Liver (tissue), 9 donors: ENCODE measurements around the gene PRSS56. TPM values are rescaled to one million over a fixed set of nuclear protein-coding genes. Genes with fewer than 3 reads are reported as not detected.

Source experiments
- DNase-seq: peaks from one replicate; pipeline ENCODE4 v3.0.0-alpha.2; 2017; ENCODE audit warnings: low spot score
- H3K27ac ChIP-seq, 2 donors: one replicate each; pipeline ENCODE4 v1.7.0; 2013; ENCODE audit warnings: inconsistent platforms in 2 of 2, low read length in 2 of 2, control low read depth in 1 of 2, low read depth in 1 of 2, mild to moderate bottlenecking in 1 of 2
- H3K27me3 ChIP-seq, 4 donors: one replicate each; pipeline versions ENCODE4 v1.6.1 to v1.7.0; 2013; ENCODE audit warnings: low read length in 3 of 4, inconsistent platforms in 1 of 4, mild to moderate bottlenecking in 1 of 4, moderate library complexity in 1 of 4; ENCODE audit not compliant: control insufficient read depth in 4 of 4, insufficient read depth in 4 of 4
- H3K36me3 ChIP-seq, 4 donors: one replicate each; pipeline versions ENCODE4 v1.6.1 to v1.7.0; 2013; ENCODE audit warnings: low read length in 3 of 4, mild to moderate bottlenecking in 3 of 4, low read depth in 1 of 4, moderate library complexity in 1 of 4; ENCODE audit not compliant: control insufficient read depth in 4 of 4, insufficient read depth in 3 of 4
- H3K4me1 ChIP-seq, 4 donors: one replicate each; pipeline versions ENCODE4 v1.6.1 to v1.7.0; 2013; ENCODE audit warnings: low read length in 3 of 4, mild to moderate bottlenecking in 3 of 4, moderate library complexity in 1 of 4; ENCODE audit not compliant: control insufficient read depth in 4 of 4, insufficient read depth in 4 of 4
- H3K4me3 ChIP-seq, 3 donors: one replicate each; pipeline versions ENCODE4 v1.6.1 to v1.7.0; 2013; ENCODE audit warnings: low read length in 3 of 3, control low read depth in 1 of 3, low read depth in 1 of 3, mild to moderate bottlenecking in 1 of 3
- H3K9ac ChIP-seq, 2 donors: one replicate each; pipeline ENCODE4 v1.7.0; 2013; ENCODE audit warnings: low read length in 2 of 2, mild to moderate bottlenecking in 2 of 2, moderate library complexity in 2 of 2, control low read depth in 1 of 2, low read depth in 1 of 2
- H3K9me3 ChIP-seq, 4 donors: one replicate each; pipeline versions ENCODE4 v1.6.1 to v1.7.0; 2013; ENCODE audit warnings: low read length in 3 of 4; ENCODE audit not compliant: control insufficient read depth in 4 of 4
- EGR1 ChIP-seq, 2 donors: IDR thresholded peaks; 2 replicates each; pipeline ENCODE4 v1.6.1; 2016 to 2018; ENCODE audit warnings: antibody characterized with exemption in 2 of 2, low read depth in 2 of 2
- FOXA1 ChIP-seq: IDR thresholded peaks from 2 replicates; pipeline ENCODE4 v1.6.1; 2016; ENCODE audit warnings: antibody characterized with exemption
- GABPA ChIP-seq, 2 donors: IDR thresholded peaks in 1 of 2; conservative IDR thresholded peaks in 1 of 2; 2 replicates each; pipeline ENCODE4 v1.6.1; 2016; ENCODE audit warnings: antibody characterized with exemption in 2 of 2, mild to moderate bottlenecking in 1 of 2, moderate library complexity in 1 of 2
- HNF4A ChIP-seq, 2 donors: conservative IDR thresholded peaks; 2 replicates each; pipeline ENCODE4 v1.6.1; 2016; ENCODE audit warnings: antibody characterized with exemption in 2 of 2, mild to moderate bottlenecking in 2 of 2
- HNF4G ChIP-seq: IDR thresholded peaks from 2 replicates; pipeline ENCODE4 v1.6.1; 2016; ENCODE audit warnings: antibody characterized with exemption
- JUND ChIP-seq, 2 donors: IDR thresholded peaks; 2 replicates each; pipeline ENCODE4 v1.6.1; 2016; ENCODE audit warnings: antibody characterized with exemption in 2 of 2
- RAD21 ChIP-seq, 2 donors: IDR thresholded peaks; 2 replicates each; pipeline ENCODE4 v1.6.1; 2016; ENCODE audit warnings: antibody characterized with exemption in 2 of 2, mild to moderate bottlenecking in 2 of 2
- RXRA ChIP-seq, 2 donors: IDR thresholded peaks; 2 replicates each; pipeline ENCODE4 v1.6.1; 2017 to 2018; ENCODE audit warnings: antibody characterized with exemption in 2 of 2, mild to moderate bottlenecking in 1 of 2
- SP1 ChIP-seq: IDR thresholded peaks from 2 replicates; pipeline ENCODE4 v1.6.1; 2018; ENCODE audit warnings: antibody characterized with exemption, mild to moderate bottlenecking
- TAF1 ChIP-seq: conservative IDR thresholded peaks from 2 replicates; pipeline ENCODE4 v1.6.1; 2016; ENCODE audit warnings: antibody characterized with exemption, mild to moderate bottlenecking
- YY1 ChIP-seq: IDR thresholded peaks from 2 replicates; pipeline ENCODE4 v1.6.1; 2016; ENCODE audit warnings: antibody characterized with exemption, mild to moderate bottlenecking
- WGBS: extraction: QIAGEN DNeasy Blood & Tissue Kit; methylation state at CpG from one replicate; pipeline ENCODE4 v1.1.7; 2013; 5-methylcytosine and 5-hydroxymethylcytosine counted together
- polyA plus RNA-seq, 2 donors: library from polyadenylated mRNA; stranded (reverse) in 1 of 2; unstranded in 1 of 2; fragments of 200-250 nt in 1 of 2; fragments of >200 nt in 1 of 2; fragmentation: Nextera tagmentation in 1 of 2; extraction: Ambion mirVana in 1 of 2; gene quantifications; one replicate each; pipeline versions ENCODE4 v1.2.1 to v1.2.3, GENCODE V29; 2013 to 2015
- total RNA-seq, 2 donors: library from RNA; depleted of rRNA; stranded (reverse); fragments of >200 nt; gene quantifications; one replicate each; pipeline ENCODE4 v1.2.3, GENCODE V29; 2014
- TF ChIP-seq, protein P1 (sequence below): fragments of 150-350 bp; IDR thresholded peaks from 2 replicates; pipeline ENCODE4 v1.5.1; 2017; ENCODE audit warnings: improper control_type of control experiment, low read depth, low read length; ENCODE audit not compliant: missing input control
- TF ChIP-seq, protein P2 (sequence below): IDR thresholded peaks from 2 replicates; pipeline ENCODE4 v1.6.1; 2016; ENCODE audit warnings: antibody characterized with exemption
- TF ChIP-seq, protein P3 (sequence below): IDR thresholded peaks from 2 replicates; pipeline ENCODE4 v1.6.1; 2016; ENCODE audit warnings: antibody characterized with exemption, mild to moderate bottlenecking
- TF ChIP-seq, protein P4 (sequence below): IDR thresholded peaks from 2 replicates; pipeline ENCODE4 v1.6.1; 2016; ENCODE audit warnings: antibody characterized with exemption
- donor health status: healthy.
- donor health status: healthy.
- donor health status: healthy.
- donor health status: healthy.
- donor health status: healthy.

PRSS56 gene
- total and polyA plus RNA-seq, 4 donors = 0.02 TPM; not detected in 3

DNA sequence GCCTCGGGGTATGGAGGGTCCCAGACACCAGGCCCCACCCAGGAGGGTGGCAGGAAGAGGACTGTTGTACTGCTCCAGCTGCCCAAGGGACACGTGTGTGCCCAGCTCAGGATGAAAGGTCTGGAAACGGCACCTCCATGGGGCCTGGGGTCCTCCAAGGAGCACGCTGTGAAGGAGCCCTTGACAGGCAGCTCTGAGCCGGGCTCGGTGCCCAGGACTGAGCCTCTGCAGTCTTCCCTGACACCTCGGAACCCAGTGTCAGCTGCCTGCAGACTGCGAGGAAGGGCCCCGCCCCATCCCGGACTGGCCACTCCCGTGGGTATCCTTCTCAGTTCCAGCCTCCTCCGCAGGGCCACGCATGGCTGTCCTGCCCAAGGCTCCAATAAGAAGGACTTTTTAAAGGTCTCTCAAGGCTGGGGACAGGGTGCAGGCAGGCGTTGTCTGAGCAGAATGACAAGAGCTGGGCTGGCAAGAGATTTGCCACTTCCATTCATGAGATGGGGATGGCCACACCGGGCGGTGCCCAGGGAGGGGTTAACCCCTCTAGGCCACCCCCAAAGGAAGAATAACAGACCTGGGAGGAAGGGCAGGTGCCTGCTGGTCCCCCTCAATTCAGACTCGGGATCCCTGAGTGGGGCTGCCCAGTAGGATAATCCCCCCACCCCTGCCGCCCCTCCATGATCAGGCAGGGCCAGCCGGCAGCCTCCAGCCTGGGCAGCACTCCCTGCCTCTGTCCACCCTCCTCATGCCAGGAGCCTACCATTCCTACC, 41.4 kb upstream of the PRSS56 start:
- no peak for TF ChIP-seq GABPA (IDR thresholded peaks at IDR 0.05 in 1 of 2, conservative IDR thresholded peaks at IDR 0.05 in 1 of 2)
- TF ChIP-seq, protein P1, sequence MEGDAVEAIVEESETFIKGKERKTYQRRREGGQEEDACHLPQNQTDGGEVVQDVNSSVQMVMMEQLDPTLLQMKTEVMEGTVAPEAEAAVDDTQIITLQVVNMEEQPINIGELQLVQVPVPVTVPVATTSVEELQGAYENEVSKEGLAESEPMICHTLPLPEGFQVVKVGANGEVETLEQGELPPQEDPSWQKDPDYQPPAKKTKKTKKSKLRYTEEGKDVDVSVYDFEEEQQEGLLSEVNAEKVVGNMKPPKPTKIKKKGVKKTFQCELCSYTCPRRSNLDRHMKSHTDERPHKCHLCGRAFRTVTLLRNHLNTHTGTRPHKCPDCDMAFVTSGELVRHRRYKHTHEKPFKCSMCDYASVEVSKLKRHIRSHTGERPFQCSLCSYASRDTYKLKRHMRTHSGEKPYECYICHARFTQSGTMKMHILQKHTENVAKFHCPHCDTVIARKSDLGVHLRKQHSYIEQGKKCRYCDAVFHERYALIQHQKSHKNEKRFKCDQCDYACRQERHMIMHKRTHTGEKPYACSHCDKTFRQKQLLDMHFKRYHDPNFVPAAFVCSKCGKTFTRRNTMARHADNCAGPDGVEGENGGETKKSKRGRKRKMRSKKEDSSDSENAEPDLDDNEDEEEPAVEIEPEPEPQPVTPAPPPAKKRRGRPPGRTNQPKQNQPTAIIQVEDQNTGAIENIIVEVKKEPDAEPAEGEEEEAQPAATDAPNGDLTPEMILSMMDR = no peak
- TF ChIP-seq HNF4G = no peak
- no peak for TF ChIP-seq SP1
- TF ChIP-seq, protein P2, sequence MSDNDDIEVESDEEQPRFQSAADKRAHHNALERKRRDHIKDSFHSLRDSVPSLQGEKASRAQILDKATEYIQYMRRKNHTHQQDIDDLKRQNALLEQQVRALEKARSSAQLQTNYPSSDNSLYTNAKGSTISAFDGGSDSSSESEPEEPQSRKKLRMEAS = no peak
- TF ChIP-seq, protein P3, sequence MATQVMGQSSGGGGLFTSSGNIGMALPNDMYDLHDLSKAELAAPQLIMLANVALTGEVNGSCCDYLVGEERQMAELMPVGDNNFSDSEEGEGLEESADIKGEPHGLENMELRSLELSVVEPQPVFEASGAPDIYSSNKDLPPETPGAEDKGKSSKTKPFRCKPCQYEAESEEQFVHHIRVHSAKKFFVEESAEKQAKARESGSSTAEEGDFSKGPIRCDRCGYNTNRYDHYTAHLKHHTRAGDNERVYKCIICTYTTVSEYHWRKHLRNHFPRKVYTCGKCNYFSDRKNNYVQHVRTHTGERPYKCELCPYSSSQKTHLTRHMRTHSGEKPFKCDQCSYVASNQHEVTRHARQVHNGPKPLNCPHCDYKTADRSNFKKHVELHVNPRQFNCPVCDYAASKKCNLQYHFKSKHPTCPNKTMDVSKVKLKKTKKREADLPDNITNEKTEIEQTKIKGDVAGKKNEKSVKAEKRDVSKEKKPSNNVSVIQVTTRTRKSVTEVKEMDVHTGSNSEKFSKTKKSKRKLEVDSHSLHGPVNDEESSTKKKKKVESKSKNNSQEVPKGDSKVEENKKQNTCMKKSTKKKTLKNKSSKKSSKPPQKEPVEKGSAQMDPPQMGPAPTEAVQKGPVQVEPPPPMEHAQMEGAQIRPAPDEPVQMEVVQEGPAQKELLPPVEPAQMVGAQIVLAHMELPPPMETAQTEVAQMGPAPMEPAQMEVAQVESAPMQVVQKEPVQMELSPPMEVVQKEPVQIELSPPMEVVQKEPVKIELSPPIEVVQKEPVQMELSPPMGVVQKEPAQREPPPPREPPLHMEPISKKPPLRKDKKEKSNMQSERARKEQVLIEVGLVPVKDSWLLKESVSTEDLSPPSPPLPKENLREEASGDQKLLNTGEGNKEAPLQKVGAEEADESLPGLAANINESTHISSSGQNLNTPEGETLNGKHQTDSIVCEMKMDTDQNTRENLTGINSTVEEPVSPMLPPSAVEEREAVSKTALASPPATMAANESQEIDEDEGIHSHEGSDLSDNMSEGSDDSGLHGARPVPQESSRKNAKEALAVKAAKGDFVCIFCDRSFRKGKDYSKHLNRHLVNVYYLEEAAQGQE = no peak
- no peak for TF ChIP-seq HNF4A (conservative IDR thresholded peaks at IDR 0.05)
- no peak for TF ChIP-seq RXRA (IDR thresholded peaks at IDR 0.05)
- Histone ChIP-seq H3K4me3 (no peak overlapping the region), H3K9me3 (no peaks in the 10 kb centered on the region), H3K27me3 (peaks cover 0 to 3% (median 0%) of the 10 kb centered on the region in 4 donors), H3K4me1 (no peaks in the 10 kb centered on the region), H3K27ac (no peak overlapping the region), H3K36me3 (no peaks in the 10 kb centered on the region), H3K9ac (no peak overlapping the region)
- WGBS = 77% methylated on average over 19 of the region's 19 CpGs
- no peak for DNase-seq

DNA sequence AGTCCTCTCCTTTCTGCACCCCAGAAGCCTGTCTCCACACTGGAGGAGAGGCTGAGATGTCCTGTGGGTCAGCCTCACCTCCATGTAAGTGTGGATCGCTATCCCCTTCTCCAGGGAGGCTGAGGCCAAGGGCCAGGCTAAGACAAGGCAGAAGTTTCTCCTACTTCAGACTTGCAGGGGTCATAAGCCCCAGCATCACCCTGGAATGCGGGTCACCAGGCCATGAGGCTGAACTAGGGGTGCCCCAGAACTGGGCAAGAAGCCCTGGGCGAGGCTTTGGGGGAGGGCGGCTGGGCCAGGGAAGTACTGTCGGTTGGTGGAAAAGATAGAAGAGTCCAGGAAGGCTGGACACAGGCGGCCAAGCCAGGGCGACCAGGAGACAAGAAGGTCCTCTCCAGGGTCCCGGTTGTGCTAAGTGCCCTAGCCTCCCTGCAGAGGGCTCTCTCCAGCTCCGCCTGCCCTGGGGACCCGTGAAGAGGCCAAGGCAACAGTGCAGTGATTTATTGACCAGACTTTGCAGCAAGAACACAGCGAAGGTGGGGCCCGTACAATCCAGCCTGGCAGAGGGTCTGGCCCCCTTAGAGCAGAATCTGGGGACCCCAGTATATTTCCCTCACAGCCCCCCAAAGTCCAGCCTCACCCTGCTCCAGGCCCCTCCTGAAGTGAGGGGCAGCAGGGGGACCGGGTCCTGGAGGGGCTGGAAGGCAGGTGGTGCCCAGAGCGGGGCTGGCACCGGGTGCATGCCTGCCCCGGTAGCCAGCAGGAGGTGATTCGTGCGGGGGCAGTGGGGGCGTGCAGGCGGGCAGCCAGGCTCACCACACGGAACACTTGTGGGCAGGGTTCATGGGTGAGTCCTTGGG, 40.6 kb upstream of the PRSS56 start:
- H3K36me3 ChIP-seq = no peaks in the 10 kb centered on the region
- no peak for DNase-seq
- 77% methylated on average over 21 of the region's 21 CpGs for WGBS
- no peak for TF ChIP-seq TAF1
- TF ChIP-seq EGR1 (IDR thresholded peaks at IDR 0.05; ENCODE audit: low read depth in 2 of 2) = no peak
- TF ChIP-seq, protein P4, sequence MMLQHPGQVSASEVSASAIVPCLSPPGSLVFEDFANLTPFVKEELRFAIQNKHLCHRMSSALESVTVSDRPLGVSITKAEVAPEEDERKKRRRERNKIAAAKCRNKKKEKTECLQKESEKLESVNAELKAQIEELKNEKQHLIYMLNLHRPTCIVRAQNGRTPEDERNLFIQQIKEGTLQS = no peak
- TF ChIP-seq RXRA (IDR thresholded peaks at IDR 0.05) = no peak
- no peak for TF ChIP-seq SP1
- no peak for TF ChIP-seq RAD21 (IDR thresholded peaks at IDR 0.05)
- no peak for TF ChIP-seq HNF4G
- TF ChIP-seq, protein P1 = no peak
- TF ChIP-seq HNF4A (conservative IDR thresholded peaks at IDR 0.05) = no peak
- TF ChIP-seq, protein P2 = no peak
- TF ChIP-seq, protein P3 = no peak
- TF ChIP-seq YY1 = no peak
- no peak for TF ChIP-seq GABPA (IDR thresholded peaks at IDR 0.05 in 1 of 2, conservative IDR thresholded peaks at IDR 0.05 in 1 of 2)
- TF ChIP-seq JUND (IDR thresholded peaks at IDR 0.05) = no peak
- no peak for TF ChIP-seq FOXA1

More for the DNA sequence above, 40.6 kb upstream of the PRSS56 start:
- no peaks in the 10 kb centered on the region for H3K4me1 ChIP-seq
- H3K4me3 ChIP-seq = no peak overlapping the region
- peaks cover 0 to 8% (median 2%) of the 10 kb centered on the region in 4 donors for H3K27me3 ChIP-seq
- H3K9me3 ChIP-seq = no peaks in the 10 kb centered on the region
- no peak overlapping the region for H3K9ac ChIP-seq
- H3K27ac ChIP-seq = no peak overlapping the region
